Glomerular endothelial cell (primary cell): ENCODE measurements around the gene ACTA2. TPM values are rescaled to one million over a fixed set of nuclear protein-coding genes. Genes with fewer than 3 reads are reported as not detected.

Experiments
- DNase-seq: peaks from one replicate; pipeline ENCODE4 v3.0.0-alpha.2; 2011; ENCODE audit warnings: low read depth, low spot score; ENCODE audit errors: extremely low read depth
- total RNA-seq: library from RNA; depleted of rRNA; stranded (reverse); fragments of >200 nt; gene quantifications from 2 replicates; pipeline ENCODE4 v1.2.3, GENCODE V29; 2015

Gene ACTA2
- total RNA-seq, 1 donor from 2014 or later: 62.1 TPM

DNA sequence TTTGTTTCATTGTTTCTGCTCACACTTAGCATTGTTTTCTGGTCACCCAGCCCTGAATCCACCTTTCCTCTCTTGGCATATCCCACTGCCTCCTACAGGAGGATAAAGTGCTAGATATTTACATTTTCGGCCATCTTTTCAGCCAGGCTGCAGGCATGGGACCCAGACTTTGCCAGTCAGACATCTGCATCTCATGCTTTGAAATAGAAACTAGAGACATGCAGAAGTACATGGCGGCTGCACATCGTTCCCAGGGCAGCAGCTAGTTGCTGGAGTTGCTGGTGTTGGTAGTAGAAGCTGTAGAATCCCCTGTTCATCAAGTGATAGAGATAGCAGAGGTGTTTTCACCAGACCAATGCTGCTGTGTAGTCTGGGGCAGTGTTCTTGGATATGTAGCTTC is 53.8 kb downstream of the ACTA2 start:
- no peak for DNase-seq

DNA sequence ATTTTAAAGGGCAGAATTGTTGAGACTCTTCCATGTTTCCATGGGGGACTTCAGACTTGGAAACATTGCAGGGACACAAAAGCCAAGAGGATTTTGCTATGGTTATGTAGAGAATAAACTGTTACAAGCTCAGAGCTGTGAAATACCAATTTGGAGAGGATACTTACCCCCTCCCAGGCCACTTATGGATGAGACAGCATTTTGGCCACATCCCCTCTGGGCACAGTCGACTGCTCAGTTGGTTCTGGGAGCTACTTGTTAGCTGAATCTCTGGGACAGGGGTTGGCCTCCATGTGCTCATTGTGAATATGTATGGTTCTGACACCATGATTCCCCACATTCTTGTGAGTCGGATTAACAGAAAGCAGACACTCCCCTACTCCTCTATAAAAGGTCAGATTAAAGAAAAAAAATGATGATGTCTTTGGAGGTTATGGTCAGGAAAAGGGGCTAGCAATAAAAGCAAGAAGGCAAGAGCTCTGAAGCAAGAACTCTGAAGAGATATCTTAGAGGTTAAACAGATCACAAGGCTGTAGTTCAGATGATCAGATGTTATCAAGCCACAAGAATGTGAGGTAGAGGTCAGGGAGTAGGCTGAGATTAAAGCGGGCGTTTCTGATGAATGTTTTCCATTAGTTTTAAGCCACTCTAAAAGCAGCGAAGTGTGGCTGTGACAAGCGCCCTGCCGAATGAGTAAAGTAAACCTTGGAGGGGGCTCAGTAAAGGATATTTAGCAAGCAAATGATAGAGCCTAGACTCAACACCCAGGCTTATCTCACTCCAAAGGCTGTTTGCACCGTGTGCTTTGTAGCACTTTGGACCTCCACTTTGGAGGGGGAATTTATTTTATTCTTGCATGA is 55.3 kb downstream of the ACTA2 start:
- no peak for DNase-seq

DNA sequence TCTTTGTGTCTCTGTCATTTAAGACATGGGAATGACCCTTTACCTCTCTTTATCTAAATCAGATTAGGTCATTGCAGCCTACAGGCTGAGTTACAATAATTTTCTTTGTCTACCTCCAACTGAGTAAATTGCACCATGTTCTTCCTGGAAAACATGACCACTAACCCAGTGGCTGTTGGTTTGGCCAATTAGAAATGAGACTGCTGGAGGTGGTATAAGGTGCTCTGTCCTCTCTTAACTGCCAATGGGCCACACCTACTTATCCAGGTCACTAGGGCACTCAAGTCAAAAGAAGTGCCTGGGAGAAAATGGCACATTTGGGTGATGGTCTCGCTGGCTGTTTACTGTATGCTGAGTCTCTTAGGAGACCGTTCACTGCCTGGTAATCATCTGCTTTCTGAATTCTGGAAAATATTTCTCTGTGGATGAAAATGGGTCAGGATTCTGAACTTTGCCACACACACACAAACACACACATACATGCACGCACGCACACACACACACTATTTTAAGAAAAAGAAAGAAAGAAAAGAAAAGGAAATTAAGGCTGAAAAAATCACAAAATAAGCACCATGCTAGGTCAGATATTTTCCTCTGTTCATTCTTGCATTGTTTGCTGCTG is 56.1 kb downstream of the ACTA2 start:
- no peak for DNase-seq

DNA sequence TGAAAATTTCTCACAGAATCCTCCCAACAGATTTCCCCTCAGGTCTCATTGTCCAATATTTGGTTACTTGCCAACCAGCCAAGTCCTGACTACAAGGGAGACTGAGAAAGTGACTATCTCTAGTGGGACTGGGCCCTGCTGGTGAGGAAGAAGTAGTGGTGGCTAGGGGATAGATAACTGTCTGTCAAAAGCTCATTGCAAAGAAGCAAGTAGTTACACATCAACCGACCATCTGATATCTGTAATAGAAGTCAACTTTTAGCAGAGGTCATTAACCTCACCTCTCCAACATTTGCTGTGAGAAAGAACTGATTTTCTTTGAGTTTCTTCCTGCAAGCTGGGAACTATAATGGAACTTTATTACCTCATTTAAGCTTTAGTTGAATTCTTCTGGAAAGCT is 57.3 kb downstream of the ACTA2 start:
- no peak for DNase-seq

DNA sequence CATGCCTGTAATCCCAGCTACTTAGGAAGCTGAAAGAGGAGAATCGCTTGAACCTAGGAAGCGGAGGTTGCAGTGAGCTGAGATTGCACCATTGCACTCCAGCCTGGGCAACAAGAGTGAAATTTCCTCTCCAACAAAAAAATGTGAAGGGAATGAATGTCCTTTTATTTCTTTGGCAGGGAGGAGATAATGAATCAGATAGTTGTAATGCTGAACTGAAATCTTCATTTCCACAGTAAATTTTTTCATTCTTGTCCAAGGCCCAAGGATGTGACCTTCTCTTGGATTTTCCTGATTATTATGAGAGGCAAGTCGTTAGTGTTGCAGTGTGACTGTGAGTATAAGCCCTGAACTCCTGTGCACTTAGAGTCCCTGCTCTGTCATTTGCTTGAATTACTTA is 59.0 kb downstream of the ACTA2 start:
- DNase-seq: no peak

DNA sequence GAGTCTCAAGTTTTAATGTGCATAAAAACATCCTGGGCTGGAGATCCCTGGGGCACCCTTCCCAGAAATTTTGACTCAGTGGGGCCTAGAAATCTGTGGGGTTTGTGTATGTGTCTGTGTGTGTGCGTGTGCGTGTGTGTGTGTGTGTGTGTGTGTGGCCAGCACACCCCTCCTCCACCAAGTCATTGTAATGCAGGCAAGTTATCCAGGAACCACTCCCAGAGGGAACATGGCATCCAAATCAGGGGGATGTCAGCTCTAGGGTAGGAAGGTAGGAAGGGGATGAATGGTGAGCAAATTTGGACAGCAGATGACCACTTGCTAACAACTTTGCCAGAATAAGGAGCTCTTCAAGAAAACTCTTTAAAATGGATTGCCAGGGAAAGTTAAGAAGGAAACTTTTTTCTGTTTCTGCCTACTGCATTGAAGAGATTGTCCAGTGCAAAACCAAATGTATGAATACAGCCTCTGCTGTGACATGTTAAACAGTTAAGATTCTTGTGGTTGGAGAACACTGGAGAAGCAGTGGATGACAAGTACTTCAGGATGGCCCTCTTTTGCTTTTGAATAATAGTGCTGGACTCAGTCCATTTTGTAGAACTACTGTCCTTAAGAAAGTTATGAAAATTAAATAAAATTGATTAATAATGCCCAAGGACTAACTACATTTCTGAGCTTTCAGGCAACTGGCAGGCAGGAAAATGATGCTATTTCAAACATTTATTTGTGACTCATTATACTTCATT is 60.2 kb downstream of the ACTA2 start:
- DNase-seq: no peak

DNA sequence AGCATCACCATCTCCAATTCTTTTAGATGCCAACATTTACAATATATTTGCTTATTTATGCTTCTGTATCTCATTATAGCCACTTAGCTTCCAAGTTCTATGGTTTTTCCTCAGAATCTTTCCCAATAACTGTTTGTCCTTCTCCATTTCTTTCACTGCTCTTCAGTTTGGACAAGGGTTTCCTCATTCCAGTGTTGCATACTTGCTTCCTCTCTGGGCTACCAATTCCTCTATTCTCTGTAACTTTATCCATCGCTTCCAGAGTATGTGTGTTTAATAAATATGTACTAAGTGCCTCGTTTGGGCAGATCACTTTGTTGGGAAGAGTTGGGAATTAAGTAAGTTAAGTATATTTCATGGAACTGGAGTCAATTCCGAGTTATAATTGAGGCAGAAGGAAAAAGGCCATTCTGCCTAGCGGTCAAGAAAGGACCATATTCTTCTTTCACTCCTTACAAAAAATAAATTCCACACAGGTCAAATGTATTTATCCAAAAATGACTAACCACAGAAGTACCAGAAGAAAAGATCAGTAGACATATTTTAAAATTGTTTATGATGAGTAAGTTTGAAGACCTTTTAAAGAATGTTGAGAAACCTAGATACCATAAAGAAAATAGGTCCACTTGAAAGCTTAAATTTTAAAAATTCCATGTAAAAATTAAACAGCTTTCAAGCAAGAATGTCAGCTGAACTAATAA is 61.7 kb downstream of the ACTA2 start:
- no peak for DNase-seq

DNA sequence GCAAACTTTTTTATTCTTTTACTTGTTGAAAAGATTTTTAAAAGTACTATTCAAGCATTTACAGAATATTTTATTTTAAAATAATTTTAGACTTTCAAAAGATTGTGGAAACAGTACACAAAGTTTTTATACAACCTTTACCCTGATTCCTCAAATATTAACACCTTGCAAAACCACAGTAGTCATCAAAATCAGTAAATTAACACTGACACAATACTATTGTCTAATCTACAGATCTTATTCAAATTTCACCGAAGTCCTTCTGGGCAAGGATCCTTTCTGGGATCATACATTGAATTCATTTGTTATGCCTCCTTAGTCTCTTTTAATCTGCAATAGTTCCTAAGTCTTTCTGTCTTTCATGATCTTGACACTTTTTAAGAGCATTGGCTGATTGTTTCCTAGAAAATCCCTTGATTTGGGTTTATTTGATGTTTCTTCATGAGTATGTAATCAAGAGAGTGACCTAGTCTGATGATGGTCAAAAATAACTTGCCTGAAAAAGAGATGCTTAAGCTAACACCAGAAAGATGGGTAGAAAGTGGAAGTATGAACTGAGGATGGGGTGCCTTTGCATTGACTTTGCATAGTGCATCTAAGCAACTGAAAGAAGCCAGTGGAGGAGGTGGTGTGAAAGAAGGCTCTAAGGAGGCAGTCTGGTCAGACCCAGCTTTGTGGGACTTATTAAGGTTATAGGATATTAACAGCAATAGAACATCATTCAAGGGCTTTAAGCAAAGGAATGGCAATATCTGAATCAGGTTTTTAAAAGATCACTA is 62.8 kb downstream of the ACTA2 start:
- no peak for DNase-seq

DNA sequence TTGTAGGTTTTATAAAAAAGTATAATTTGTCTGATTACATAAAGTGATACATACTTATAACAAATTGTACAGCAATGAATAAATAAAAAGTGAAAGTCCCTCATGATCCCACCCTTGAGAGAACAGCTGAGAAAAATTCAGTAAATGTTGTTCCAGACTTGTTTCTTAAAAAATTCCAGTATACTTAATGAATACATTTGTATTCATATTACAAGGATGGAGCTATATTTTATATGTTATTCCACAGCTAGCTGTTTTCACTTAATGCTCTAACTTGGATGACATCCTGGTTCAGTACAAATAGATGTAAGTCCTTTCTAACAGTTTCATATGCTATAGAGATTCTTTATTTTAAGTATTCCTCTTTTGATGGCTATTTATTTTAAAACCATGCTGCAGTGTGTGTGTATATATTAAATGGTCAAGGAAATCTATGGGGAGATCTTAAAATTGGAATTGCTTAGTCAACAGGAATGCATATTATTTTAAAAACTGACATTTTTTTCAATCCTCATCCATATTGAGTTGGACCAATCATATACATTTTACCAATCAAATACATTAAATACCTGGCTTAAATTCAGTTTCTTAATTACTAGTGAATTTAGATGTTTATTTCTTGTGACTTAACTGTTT is 63.6 kb downstream of the ACTA2 start:
- DNase-seq: no peak

DNA sequence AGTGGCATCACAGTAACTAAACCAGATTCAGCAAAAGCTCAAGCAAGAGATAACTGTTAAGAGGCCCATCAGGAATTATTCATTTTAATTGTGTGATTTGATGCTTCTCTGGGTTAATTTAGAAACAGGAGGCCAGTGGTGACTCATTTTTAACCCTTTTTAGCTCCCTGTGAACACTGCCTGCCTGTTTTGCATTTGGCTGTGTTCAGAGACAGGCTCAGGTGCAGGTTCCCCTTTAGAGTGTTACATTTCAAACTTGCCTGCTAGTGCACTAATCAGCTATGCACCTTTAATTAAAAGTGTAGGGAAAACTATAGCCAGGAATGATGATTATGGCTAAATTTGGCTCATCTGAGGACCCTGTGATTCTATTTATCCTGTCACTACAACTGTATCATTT is 66.0 kb downstream of the ACTA2 start:
- no peak for DNase-seq

Other genes with a start within 250 kb of the ACTA2 start
- gene LIPK, start 246.5 kb downstream of the ACTA2 start, total RNA-seq: not detected in 2 replicates
- gene LIPN, start 192.8 kb downstream of the ACTA2 start, total RNA-seq: not detected in 2 replicates
- gene LIPM, start 150.0 kb downstream of the ACTA2 start, total RNA-seq: not detected in 2 replicates
- gene ANKRD22, start 100.9 kb downstream of the ACTA2 start, total RNA-seq: not detected in 2 replicates
- gene STAMBPL1, start 72.5 kb downstream of the ACTA2 start, total RNA-seq: 1.2 and 1.8 TPM in 2 replicates
- gene FAS, start 38.0 kb upstream of the ACTA2 start, total RNA-seq: 13.2 and 16.6 TPM in 2 replicates